Epithelial cell of proximal tubule (primary cell): ENCODE measurements around the gene PDGFA. TPM values are rescaled to one million over a fixed set of nuclear protein-coding genes. Genes with fewer than 3 reads are reported as not detected.

Source experiments
- DNase-seq: peaks from one replicate; pipeline ENCODE4 v3.0.0-alpha.2; 2011; ENCODE audit warnings: low read depth
- H3K4me3 ChIP-seq: 2 replicates; pipeline ENCODE4 v1.5.1; 2011; ENCODE audit warnings: low read depth, mild to moderate bottlenecking, low read length
- total RNA-seq: library from RNA; depleted of rRNA; stranded (reverse); fragments of >200 nt; gene quantifications from 2 replicates; pipeline ENCODE4 v1.2.3, GENCODE V29; 2015
- TF ChIP-seq, protein P1 (sequence below): conservative IDR thresholded peaks from 2 replicates; pipeline ENCODE4 v1.5.1; 2012; ENCODE audit warnings: low read depth, mild to moderate bottlenecking, low read length

The PDGFA gene
- total RNA-seq, 1 donor from 2014 or later: 27.3 TPM

DNA sequence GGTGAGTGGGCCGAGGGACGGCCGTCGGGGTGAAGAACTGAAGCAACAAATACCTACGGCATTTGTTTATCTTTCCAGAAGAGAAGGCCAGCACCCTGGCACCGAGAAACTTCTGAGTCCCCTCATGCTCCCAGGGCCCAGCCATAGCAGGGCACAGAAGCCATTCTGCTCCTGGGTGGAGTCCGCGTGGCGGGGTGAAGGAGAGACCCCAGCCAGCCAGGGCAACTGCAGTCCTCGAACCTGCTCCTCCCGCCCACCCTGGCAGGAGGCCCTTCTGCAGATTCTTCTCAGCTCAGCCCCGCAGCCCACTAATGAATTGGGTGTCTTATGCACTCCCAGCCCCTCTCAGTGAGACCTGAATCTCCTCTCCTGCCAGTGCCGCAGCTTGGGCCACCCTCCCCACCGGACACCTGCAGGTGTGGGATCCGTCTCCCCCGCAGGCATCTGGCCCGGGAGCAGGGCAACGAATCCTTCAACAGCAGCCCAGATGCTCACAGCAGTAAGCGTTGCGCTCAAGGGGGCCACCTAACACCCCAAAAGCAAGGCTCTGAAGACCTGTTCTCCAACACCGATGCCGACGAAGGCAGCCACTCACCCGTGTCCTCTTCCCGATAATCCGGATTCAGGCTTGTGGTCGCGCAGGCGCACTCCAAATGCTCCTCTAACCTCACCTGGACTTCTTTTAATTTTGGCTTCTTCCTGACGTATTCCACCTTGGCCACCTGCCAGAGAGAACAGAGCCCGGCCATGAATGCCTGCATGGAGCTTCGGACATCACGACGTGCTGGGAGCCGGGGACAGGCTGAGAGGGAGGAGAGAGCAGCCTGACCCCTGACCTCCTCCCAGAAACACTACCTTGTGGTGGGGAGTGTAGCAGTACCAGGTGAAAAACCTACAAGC is 18.9 kb downstream of the PDGFA start:
- TF ChIP-seq, protein P1, sequence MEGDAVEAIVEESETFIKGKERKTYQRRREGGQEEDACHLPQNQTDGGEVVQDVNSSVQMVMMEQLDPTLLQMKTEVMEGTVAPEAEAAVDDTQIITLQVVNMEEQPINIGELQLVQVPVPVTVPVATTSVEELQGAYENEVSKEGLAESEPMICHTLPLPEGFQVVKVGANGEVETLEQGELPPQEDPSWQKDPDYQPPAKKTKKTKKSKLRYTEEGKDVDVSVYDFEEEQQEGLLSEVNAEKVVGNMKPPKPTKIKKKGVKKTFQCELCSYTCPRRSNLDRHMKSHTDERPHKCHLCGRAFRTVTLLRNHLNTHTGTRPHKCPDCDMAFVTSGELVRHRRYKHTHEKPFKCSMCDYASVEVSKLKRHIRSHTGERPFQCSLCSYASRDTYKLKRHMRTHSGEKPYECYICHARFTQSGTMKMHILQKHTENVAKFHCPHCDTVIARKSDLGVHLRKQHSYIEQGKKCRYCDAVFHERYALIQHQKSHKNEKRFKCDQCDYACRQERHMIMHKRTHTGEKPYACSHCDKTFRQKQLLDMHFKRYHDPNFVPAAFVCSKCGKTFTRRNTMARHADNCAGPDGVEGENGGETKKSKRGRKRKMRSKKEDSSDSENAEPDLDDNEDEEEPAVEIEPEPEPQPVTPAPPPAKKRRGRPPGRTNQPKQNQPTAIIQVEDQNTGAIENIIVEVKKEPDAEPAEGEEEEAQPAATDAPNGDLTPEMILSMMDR: no peak
- H3K4me3 ChIP-seq: no peak overlapping the region
- DNase-seq: no peak

DNA sequence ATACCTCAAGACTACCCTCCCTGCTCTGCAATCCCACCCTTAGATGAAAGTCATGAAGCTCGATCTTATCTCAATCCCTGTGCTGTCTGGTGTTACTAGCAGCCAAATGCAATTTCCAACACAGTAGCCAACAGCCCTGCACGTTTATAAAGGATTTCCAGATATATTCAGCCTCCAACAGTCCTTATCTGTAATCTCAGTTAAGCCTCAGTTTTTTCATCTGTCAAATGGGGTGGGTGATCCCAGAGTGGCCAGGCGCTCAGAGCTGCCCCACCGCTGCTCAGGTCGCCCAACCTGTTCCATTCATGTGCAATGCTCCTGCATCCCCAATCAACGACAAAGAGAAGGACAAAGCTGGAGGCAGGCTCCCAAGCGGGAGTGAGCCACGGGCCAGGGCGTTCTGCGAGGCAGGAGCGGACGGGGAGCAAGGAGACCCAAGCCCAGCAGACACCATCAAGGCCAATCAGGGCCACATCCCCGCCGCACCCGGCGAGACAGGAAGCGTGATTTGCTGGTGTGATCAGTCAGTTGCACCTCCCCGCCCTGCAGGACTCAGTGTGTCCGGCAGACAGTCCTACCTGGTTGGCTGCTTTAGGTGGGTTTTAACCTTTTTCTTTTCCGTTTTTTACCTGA is 19.7 kb downstream of the PDGFA start:
- DNase-seq: no peak
- TF ChIP-seq, protein P1: no peak
- H3K4me3 ChIP-seq: no peak overlapping the region

DNA sequence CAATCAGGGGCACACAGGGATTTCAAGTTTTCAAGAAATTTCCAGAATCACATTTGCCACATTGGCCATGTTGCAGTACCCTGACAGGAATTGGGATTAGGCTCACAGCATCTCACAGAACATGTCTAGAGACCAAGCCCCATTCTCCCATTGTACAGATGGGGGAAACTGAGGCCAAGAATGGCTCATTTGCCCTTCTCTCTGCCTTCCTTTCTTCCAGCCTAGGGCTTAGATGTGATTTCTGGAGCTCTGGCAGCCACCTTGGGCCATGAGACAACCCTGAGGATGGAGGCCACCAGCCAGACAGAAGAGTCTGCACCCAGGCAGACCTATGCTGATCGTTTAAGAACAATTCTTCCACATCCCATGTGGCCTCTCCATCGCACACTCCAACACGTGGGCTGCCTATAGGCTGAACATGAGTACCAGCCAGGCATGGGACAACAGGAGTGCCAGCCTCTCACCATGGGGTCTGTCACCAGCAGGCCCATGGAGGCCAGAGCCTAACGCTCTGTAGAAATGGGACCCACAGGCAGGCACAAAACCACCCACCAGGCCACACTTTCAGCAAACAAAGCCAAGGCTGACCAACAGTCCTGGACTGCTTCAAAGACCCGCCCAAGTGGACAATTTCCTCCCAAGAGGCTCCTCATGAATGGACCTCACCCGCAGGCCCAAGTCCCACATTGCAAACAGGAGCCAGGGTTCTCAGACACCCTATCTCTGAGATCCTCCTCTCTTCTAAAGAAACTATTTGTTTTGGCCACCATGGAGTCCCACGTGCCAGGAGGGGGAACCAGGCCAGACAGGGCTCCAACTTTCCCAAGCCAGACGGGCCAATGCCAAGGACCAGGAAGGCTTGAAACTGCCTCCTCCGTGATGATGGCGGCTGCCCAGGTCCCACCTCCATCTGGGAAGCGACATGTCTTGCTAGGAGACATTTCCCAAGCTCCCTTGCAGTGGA is 20.7 kb downstream of the PDGFA start:
- no peak for DNase-seq
- TF ChIP-seq, protein P1: no peak
- H3K4me3 ChIP-seq: no peak overlapping the region

DNA sequence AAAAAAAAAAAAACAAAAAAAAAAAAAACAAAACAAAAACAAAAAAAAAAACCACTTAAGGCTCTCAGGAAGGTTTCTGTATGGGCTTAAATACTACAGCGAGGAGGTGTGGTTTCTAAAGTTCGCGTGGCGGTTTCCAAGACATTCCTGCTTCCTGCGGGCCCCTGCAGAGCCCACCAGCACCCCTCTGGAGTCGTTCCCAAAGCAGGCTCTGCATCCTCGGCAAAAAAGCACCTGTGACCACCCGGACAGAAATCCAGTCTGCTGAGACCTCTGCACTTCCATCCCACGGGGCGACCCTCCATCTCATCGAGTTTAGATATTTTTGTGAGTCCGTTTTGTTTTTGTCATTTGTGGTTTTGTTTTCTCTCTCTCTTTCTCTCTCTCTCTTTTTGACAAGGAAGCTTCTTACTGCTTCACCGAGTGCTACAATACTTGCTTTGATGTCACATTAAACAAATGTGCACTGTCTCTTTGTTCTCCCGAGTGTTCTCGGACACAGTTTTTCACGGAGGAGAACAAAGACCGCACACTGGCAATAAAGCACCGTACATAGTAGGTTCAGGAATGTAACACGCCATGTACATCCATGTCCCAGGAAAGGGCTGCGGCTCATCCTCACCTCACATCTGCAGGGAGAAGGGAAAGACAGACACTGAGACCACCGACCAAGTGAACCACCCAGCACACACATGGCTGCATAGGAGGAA is 21.5 kb downstream of the PDGFA start:
- H3K4me3 ChIP-seq: no peak overlapping the region
- DNase-seq: no peak
- TF ChIP-seq, protein P1: no peak

DNA sequence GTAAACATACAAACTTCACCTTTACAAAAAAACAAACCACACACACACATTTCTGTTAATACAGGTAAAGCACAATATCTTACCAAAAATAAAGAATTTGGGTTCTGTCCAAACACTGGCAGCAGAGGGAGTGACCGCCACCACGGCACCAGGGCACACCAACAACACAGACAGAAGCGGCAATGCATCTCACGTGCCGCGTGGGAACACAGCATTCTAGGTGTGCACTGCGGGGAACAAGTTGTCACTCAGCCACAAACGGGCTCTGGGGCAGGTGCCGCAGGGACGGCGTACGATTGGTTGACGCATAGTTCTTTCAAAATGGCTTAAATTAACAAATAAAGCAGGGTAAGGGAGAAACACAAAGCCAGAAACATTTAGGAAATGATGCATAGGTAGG is 22.3 kb downstream of the PDGFA start:
- no peak overlapping the region for H3K4me3 ChIP-seq
- DNase-seq: no peak
- TF ChIP-seq, protein P1: no peak
